ENCODE data around the gene IRAG1.

GRCh38 chr11:10680956-10681487, 12.5 kb downstream of the IRAG1 start:
- no peak for TF ChIP-seq POLR2A (IDR thresholded peaks at IDR 0.05; ENCODE audit: low read length)
- TF ChIP-seq GATA1 (IDR thresholded peaks at IDR 0.05; ENCODE audit: low read depth, low read length) = no peak

Data from erythroblast (primary cell).